Measurements from ENCODE around the gene IL33. TPM values are rescaled to one million over a fixed set of nuclear protein-coding genes. Genes with fewer than 3 reads are reported as not detected.

The IL33 gene
- total RNA-seq, 2 donors from 2014 or later, result 0.33 to 0.97 TPM

GRCh38 chr9:6232336-6232945 is 16.8 kb downstream of the IL33 start:
- H3K9me3 ChIP-seq (ENCODE audit: control insufficient read depth, low read length), result no peaks in the 10 kb centered on the region
- H3K36me3 ChIP-seq (ENCODE audit: control insufficient read depth, insufficient read depth, low read length), result no peaks in the 10 kb centered on the region
- peaks cover 5% of the 10 kb centered on the region for H3K4me1 ChIP-seq (ENCODE audit: control insufficient read depth, insufficient read depth, low read length)
- no peaks in the 10 kb centered on the region for H3K27me3 Mint-ChIP-seq (ENCODE audit: insufficient read depth)
- no peak overlapping the region for H3K4me3 ChIP-seq (ENCODE audit: low read length)
- no peaks in the 10 kb centered on the region for H3K27me3 ChIP-seq (ENCODE audit: control insufficient read depth, insufficient read depth, low read length, poor library complexity, severe bottlenecking)
- H3K4me3 Mint-ChIP-seq, result no peak overlapping the region
- H3K9me3 Mint-ChIP-seq, result no peaks in the 10 kb centered on the region
- H3K36me3 Mint-ChIP-seq (ENCODE audit: low read depth), result no peaks in the 10 kb centered on the region
- no peak overlapping the region for H3K27ac Mint-ChIP-seq
- H3K4me1 Mint-ChIP-seq, result peaks cover 2% of the 10 kb centered on the region
- H3K27ac ChIP-seq (ENCODE audit: low read depth, low read length), result no peak overlapping the region
- H3K9ac ChIP-seq (ENCODE audit: extremely low read depth, low read length, poor library complexity, severe bottlenecking), result no peak overlapping the region
- no peak for TF ChIP-seq CTCF (conservative IDR thresholded peaks at IDR 0.05)
- DNase-seq, result no peak

GRCh38 chr9:6234014-6234413 is 18.4 kb downstream of the IL33 start:
- Histone ChIP-seq H3K4me3 (ENCODE audit: low read length) (no peak overlapping the region), H3K9me3 (ENCODE audit: control insufficient read depth, low read length) (peaks cover 1% of the 10 kb centered on the region), H3K27ac (ENCODE audit: low read depth, low read length) (no peak overlapping the region), H3K27me3 (ENCODE audit: control insufficient read depth, insufficient read depth, low read length, poor library complexity, severe bottlenecking) (no peaks in the 10 kb centered on the region), H3K9ac (ENCODE audit: extremely low read depth, low read length, poor library complexity, severe bottlenecking) (no peak overlapping the region), H3K36me3 (ENCODE audit: control insufficient read depth, insufficient read depth, low read length) (no peaks in the 10 kb centered on the region), H3K4me1 (ENCODE audit: control insufficient read depth, insufficient read depth, low read length) (peaks cover 5% of the 10 kb centered on the region)
- Mint-ChIP-seq H3K9me3 (peaks cover 6% of the 10 kb centered on the region), H3K4me3 (no peak overlapping the region), H3K4me1 (peaks cover 5% of the 10 kb centered on the region), H3K36me3 (ENCODE audit: low read depth) (no peaks in the 10 kb centered on the region), H3K27ac (no peak overlapping the region), H3K27me3 (ENCODE audit: insufficient read depth) (no peaks in the 10 kb centered on the region)
- no peak for DNase-seq
- 83 to 84% methylated on average over 1 of the region's 1 CpG for WGBS, 2 experiments (ENCODE audit: insufficient coverage in 1 of 2, insufficient read length in 1 of 2)
- no peak for TF ChIP-seq CTCF (conservative IDR thresholded peaks at IDR 0.05)

GRCh38 chr9:6237267-6237666 is 21.7 kb downstream of the IL33 start:
- Mint-ChIP-seq H3K4me1 (peaks cover 5% of the 10 kb centered on the region), H3K27me3 (ENCODE audit: insufficient read depth) (no peaks in the 10 kb centered on the region), H3K4me3 (no peak overlapping the region), H3K27ac (no peak overlapping the region), H3K36me3 (ENCODE audit: low read depth) (no peaks in the 10 kb centered on the region), H3K9me3 (peaks cover 20% of the 10 kb centered on the region)
- H3K9ac ChIP-seq (ENCODE audit: extremely low read depth, low read length, poor library complexity, severe bottlenecking), result no peak overlapping the region
- DNase-seq, result no peak
- H3K27me3 ChIP-seq (ENCODE audit: control insufficient read depth, insufficient read depth, low read length, poor library complexity, severe bottlenecking), result no peaks in the 10 kb centered on the region
- H3K9me3 ChIP-seq (ENCODE audit: control insufficient read depth, low read length), result peaks cover 12% of the 10 kb centered on the region
- H3K4me1 ChIP-seq (ENCODE audit: control insufficient read depth, insufficient read depth, low read length), result no peaks in the 10 kb centered on the region
- no peaks in the 10 kb centered on the region for H3K36me3 ChIP-seq (ENCODE audit: control insufficient read depth, insufficient read depth, low read length)
- TF ChIP-seq CTCF (conservative IDR thresholded peaks at IDR 0.05), result no peak
- H3K27ac ChIP-seq (ENCODE audit: low read depth, low read length), result no peak overlapping the region
- 94% methylated on average over 2 of the region's 2 CpGs; no CpG with 5 or more reads in 1 of the 2 experiments for WGBS, 2 experiments (ENCODE audit: insufficient coverage in 1 of 2, insufficient read length in 1 of 2)
- H3K4me3 ChIP-seq (ENCODE audit: low read length), result no peak overlapping the region

Measured in endodermal cell (in vitro differentiated cells).